ENCODE data around the gene GRIN2B. TPM values are rescaled to one million over a fixed set of nuclear protein-coding genes. Genes with fewer than 3 reads are reported as not detected.

The GRIN2B gene
- total RNA-seq, 1 donor from 2014 or later: 0.03 TPM

- Histone ChIP-seq H3K9me3 (replicated peaks) (no peaks in the 10 kb centered on the region), H3K36me3 (no peaks in the 10 kb centered on the region), H3K27me3 (ENCODE audit: low read depth) (peaks cover 100% of the 10 kb centered on the region), H3K4me1 (peaks cover 18% of the 10 kb centered on the region), H3K4me3 (peak overlapping the region; percentile 58), H3K27ac (replicated peaks) (no peak overlapping the region)
- intact Hi-C loops (cut with micrococcal nuclease): no loop called here
- TF ChIP-seq CTCF (IDR thresholded peaks at IDR 0.05; ENCODE audit: borderline replicate concordance): no peak
- DNase-seq: no peak
These were observed 685 bp downstream of the GRIN2B start for GRCh38 chr12:13980538-13981295.

- intact Hi-C loops (cut with micrococcal nuclease): no loop called here
- peaks cover 94% of the 10 kb centered on the region for H3K27me3 ChIP-seq (ENCODE audit: low read depth)
These were observed 1.5 kb downstream of the GRIN2B start for GRCh38 chr12:13979772-13980378.

GRCh38 chr12:13978876-13979275, 2.5 kb downstream of the GRIN2B start:
- TF ChIP-seq CTCF (IDR thresholded peaks at IDR 0.05; ENCODE audit: borderline replicate concordance): no peak
- H3K4me3 ChIP-seq: no peak overlapping the region
- H3K9me3 ChIP-seq (replicated peaks): no peaks in the 10 kb centered on the region
- H3K27me3 ChIP-seq (ENCODE audit: low read depth): peaks cover 84% of the 10 kb centered on the region
- intact Hi-C loops (cut with micrococcal nuclease): no loop called here
- H3K36me3 ChIP-seq: no peaks in the 10 kb centered on the region
- H3K4me1 ChIP-seq: peaks cover 18% of the 10 kb centered on the region
- no peak for DNase-seq
- H3K27ac ChIP-seq (replicated peaks): no peak overlapping the region

More at GRCh38 chr12:13979772-13980378, 1.5 kb downstream of the GRIN2B start:
- no peak for TF ChIP-seq CTCF (IDR thresholded peaks at IDR 0.05; ENCODE audit: borderline replicate concordance)
- Histone ChIP-seq H3K4me1 (peaks cover 18% of the 10 kb centered on the region), H3K9me3 (replicated peaks) (no peaks in the 10 kb centered on the region), H3K27ac (replicated peaks) (no peak overlapping the region), H3K36me3 (no peaks in the 10 kb centered on the region), H3K4me3 (peak overlapping the region; percentile 58)
- DNase-seq: no peak

- H3K4me3 ChIP-seq: no peak overlapping the region
- no peak for DNase-seq
- intact Hi-C loops (cut with micrococcal nuclease): no loop called here
- H3K27me3 ChIP-seq (ENCODE audit: low read depth): peaks cover 78% of the 10 kb centered on the region
- TF ChIP-seq CTCF (IDR thresholded peaks at IDR 0.05; ENCODE audit: borderline replicate concordance): no peak
- H3K27ac ChIP-seq (replicated peaks): no peak overlapping the region
- no peaks in the 10 kb centered on the region for H3K9me3 ChIP-seq (replicated peaks)
- no peaks in the 10 kb centered on the region for H3K36me3 ChIP-seq
- peaks cover 13% of the 10 kb centered on the region for H3K4me1 ChIP-seq
These were observed 4.5 kb downstream of the GRIN2B start for GRCh38 chr12:13976880-13977279.

GRCh38 chr12:13976028-13976584, 5.3 kb downstream of the GRIN2B start:
- intact Hi-C loops (cut with micrococcal nuclease): no loop called here
- no peak for TF ChIP-seq CTCF (IDR thresholded peaks at IDR 0.05; ENCODE audit: borderline replicate concordance)
- H3K36me3 ChIP-seq: no peaks in the 10 kb centered on the region
- peaks cover 11% of the 10 kb centered on the region for H3K4me1 ChIP-seq
- H3K27ac ChIP-seq (replicated peaks): no peak overlapping the region
- no peaks in the 10 kb centered on the region for H3K9me3 ChIP-seq (replicated peaks)
- H3K4me3 ChIP-seq: no peak overlapping the region
- DNase-seq: no peak
- H3K27me3 ChIP-seq (ENCODE audit: low read depth): peaks cover 78% of the 10 kb centered on the region
